ENCODE data around the gene ANKMY1.

GRCh38 chr2:240579071-240579762 is 21.4 kb upstream of the ANKMY1 start:
- no peak for TF ChIP-seq YY1 (IDR thresholded peaks at IDR 0.05; ENCODE audit: insufficient read depth, insufficient read length)
- TF ChIP-seq SUZ12 (IDR thresholded peaks at IDR 0.05; ENCODE audit: extremely low read depth, insufficient read depth, insufficient read length), result no peak
- no peak for TF ChIP-seq ZNF274 (IDR thresholded peaks at IDR 0.05; ENCODE audit: low read depth, low read length)

All from NT2/D1 (cell line).